GM12864 (cell line): Measurements from ENCODE around the gene TMEM14A.

Source experiments
- DNase-seq: peaks from one replicate; pipeline ENCODE4 v3.0.0-alpha.2; 2011; ENCODE audit warnings: low read depth
- H3K4me3 ChIP-seq: 2 replicates; pipeline ENCODE4 v1.5.1; 2011; ENCODE audit warnings: mild to moderate bottlenecking, low read depth, low read length, control low read depth
- CTCF ChIP-seq: IDR thresholded peaks from 2 replicates; pipeline ENCODE4 v1.5.1; 2011; ENCODE audit warnings: low read depth, mild to moderate bottlenecking, moderate library complexity, low read length, control low read depth, inconsistent platforms; ENCODE audit errors: missing control alignments

The TMEM14A gene

GRCh38 chr6:52636830-52637229 lies 34.1 kb upstream of the TMEM14A start:
- no peak overlapping the region for H3K4me3 ChIP-seq
- TF ChIP-seq CTCF: no peak
- no peak for DNase-seq

GRCh38 chr6:52639493-52639892 lies 31.4 kb upstream of the TMEM14A start:
- no peak for DNase-seq
- TF ChIP-seq CTCF: no peak

GRCh38 chr6:52640170-52640569 lies 30.7 kb upstream of the TMEM14A start:
- DNase-seq: no peak
- H3K4me3 ChIP-seq: no peak overlapping the region
- TF ChIP-seq CTCF: no peak

More at GRCh38 chr6:52639493-52639892, 31.4 kb upstream of the TMEM14A start:
- no peak overlapping the region for H3K4me3 ChIP-seq

DNA sequence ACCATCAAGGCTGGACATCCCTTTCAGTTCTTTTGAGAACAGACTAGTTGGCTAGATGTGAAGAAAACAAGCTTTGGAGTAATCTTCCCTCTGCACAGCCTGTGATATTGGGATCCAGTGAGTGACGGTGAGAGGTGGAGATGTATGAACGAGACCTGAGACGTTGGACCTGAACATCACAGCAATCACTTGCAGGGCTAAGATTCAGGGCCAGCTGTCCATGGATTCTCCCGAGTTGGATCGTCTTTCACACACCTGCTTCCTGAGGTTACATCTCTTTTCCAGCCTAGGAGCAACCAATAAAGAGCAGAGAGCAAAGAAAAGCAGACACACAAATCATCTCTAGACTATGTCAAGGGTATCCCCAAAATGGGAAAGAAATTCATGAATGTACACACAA lies 30.0 kb upstream of the TMEM14A start:
- no peak for DNase-seq

GRCh38 chr6:52641388-52641787 lies 29.5 kb upstream of the TMEM14A start:
- no peak for TF ChIP-seq CTCF
- no peak for DNase-seq
- no peak overlapping the region for H3K4me3 ChIP-seq

More for the DNA sequence above, 30.0 kb upstream of the TMEM14A start:
- no peak for TF ChIP-seq CTCF
- no peak overlapping the region for H3K4me3 ChIP-seq

- no peak overlapping the region for H3K4me3 ChIP-seq
- no peak for DNase-seq
- TF ChIP-seq CTCF: no peak
Observed at GRCh38 chr6:52641826-52642225, 29.1 kb upstream of the TMEM14A start.

DNA sequence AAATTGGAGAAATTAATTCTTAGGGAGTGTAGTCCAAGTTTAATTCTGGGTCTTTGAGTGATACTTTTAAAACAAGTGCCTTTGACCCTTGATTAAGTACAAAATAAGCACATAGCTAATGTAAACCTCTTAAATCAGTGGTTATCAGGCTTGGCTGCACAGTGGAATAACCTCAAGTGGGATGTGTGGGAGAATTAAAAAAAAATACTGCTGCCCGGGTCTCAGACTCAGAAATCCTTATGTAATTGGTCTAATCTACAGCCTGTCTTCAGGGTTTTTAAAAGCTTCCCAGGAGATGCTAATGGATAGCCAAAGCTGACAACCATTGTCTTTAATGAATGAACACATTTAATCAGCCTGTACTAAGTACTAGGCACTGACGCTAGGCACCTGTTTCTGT lies 28.5 kb upstream of the TMEM14A start:
- no peak for DNase-seq
- no peak overlapping the region for H3K4me3 ChIP-seq

More for the DNA sequence above, 28.5 kb upstream of the TMEM14A start:
- no peak for TF ChIP-seq CTCF
